Keratinocyte (primary cell): Measurements from ENCODE around the gene AJM1.

Experiments used
- EZH2 ChIP-seq: IDR thresholded peaks from one replicate; pipeline ENCODE4 v1.6.1; 2012; ENCODE audit warnings: inconsistent platforms, mild to moderate bottlenecking, low read length, moderate library complexity
- TF ChIP-seq, protein P1 (sequence below), 3 experiments: IDR thresholded peaks in 1 of 3; conservative IDR thresholded peaks in 1 of 3; optimal IDR thresholded peaks in 1 of 3; 2 replicates in 2 of 3; 3 replicates in 1 of 3; pipeline versions ENCODE3 to v1.5.1; 2011; ENCODE audit warnings: low read length in 3 of 3, mild to moderate bottlenecking in 3 of 3, moderate library complexity in 2 of 3, control low read depth in 1 of 3, inconsistent platforms in 1 of 3; ENCODE audit not compliant: insufficient read depth in 2 of 3; ENCODE audit errors: extremely low read depth in 1 of 3

DNA sequence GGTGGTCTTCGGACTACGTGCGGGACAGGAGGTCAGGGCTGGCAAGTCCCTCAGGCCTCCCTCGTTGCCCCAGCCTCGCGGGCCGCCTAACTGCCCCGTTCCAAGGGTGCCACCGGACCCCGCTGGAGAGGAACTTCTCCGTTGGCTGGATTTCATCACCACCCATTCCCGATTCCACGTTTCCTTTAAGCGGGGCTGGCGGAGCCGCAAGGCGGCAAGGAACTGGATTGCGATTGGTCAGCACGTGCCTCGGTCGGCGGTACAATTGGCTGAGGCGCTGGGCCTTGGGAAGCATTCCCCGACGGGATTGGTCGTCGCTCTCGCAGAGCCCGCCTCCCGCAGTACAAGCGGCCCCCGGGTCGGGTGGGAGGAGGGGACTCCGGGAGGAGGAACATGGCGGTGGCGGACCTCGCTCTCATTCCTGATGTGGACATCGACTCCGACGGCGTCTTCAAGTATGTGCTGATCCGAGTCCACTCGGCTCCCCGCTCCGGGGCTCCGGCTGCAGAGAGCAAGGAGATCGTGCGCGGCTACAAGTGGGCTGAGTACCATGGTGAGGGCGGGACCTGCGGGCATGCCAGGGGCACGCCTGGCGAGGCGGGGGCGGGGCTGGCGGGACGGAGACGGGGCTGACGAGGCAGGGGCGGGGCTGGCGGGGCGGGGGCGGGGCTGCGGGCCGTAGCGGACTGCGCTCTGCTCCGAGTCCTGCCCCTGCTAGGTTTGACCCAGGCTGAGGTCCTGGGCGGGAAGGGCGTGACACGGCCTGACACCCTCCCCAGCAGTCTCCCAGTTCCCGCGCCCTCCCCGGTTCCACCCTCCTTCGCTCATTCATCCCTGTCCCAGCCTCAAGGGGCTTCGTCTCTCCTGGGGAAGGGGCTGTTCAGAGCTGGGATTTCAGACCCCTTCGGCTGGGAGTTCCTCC is 7.0 kb downstream of the AJM1 start, which contains the start of gene PHPT1:
- TF ChIP-seq, protein P1, sequence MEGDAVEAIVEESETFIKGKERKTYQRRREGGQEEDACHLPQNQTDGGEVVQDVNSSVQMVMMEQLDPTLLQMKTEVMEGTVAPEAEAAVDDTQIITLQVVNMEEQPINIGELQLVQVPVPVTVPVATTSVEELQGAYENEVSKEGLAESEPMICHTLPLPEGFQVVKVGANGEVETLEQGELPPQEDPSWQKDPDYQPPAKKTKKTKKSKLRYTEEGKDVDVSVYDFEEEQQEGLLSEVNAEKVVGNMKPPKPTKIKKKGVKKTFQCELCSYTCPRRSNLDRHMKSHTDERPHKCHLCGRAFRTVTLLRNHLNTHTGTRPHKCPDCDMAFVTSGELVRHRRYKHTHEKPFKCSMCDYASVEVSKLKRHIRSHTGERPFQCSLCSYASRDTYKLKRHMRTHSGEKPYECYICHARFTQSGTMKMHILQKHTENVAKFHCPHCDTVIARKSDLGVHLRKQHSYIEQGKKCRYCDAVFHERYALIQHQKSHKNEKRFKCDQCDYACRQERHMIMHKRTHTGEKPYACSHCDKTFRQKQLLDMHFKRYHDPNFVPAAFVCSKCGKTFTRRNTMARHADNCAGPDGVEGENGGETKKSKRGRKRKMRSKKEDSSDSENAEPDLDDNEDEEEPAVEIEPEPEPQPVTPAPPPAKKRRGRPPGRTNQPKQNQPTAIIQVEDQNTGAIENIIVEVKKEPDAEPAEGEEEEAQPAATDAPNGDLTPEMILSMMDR (optimal IDR thresholded peaks at IDR 0.05 in 1 of 3, IDR thresholded peaks at IDR 0.05 in 1 of 3, conservative IDR thresholded peaks at IDR 0.05 in 1 of 3; ENCODE audit: extremely low read depth in 1 of 3, insufficient read depth in 2 of 3, low read length in 3 of 3): no peak
- no peak for TF ChIP-seq EZH2
